K562 (cell line): ENCODE results near the gene NUAK1. TPM values are rescaled to one million over a fixed set of nuclear protein-coding genes. Genes with fewer than 3 reads are reported as not detected.

ENCODE experiments used
- ATAC-seq: fragments of 200-7000 bp; cut with Tn5 transposase; 3 replicates; pipeline ENCODE4 v1.9.1; 2020; ENCODE audit warnings: moderate library complexity
- BruUV-seq: library from RNA; stranded (reverse); fragments of 400-500 nt; replicated peaks from 2 replicates; lab custom pipeline; 2021; lab: Mats Ljungman, UMichigan
- CTCF ChIA-PET: fragments of 300-600 bp; formaldehyde crosslinking; extraction: SDS; loops from one replicate; lab custom pipeline; 2021; ENCODE audit warnings: low intra/inter-chr PET ratio; lab: Yijun Ruan, JAX
- POLR2A ChIA-PET: fragments of 300-600, 350-650 bp; sonication (Branson Sonifier 250); formaldehyde crosslinking; extraction: SDS; loops from one replicate; lab custom pipeline; 2021; ENCODE audit warnings: antibody characterized with exemption, inconsistent platforms; lab: Yijun Ruan, JAX
- DNase-seq, 4 experiments: peaks; one replicate each; pipeline versions ENCODE4 v3.0.0 to v3.0.0-alpha.2; 2011 to 2018; ENCODE audit warnings: low spot score in 3 of 4, mixed read lengths in 3 of 4; ENCODE audit errors: extremely low read depth in 1 of 4
- FAIRE-seq: peaks from 2 replicates; lab custom pipeline; 2011; peaks lifted over from hg19 to GRCh38; lab: Jason Lieb, UNC
- H2AFZ ChIP-seq: 2 replicates; pipeline ENCODE4 v1.6.0; 2011; ENCODE audit warnings: low read depth, low read length, control low read depth, inconsistent platforms
- H3K27ac ChIP-seq: fragments of 200-600 bp; 3 replicates; pipeline ENCODE4 v1.8.0; 2011; ENCODE audit warnings: low read depth, mild to moderate bottlenecking, control low read depth, inconsistent platforms, low read length, moderate library complexity, mixed read lengths; ENCODE audit errors: extremely low read depth
- H3K27me3 ChIP-seq, 2 experiments: fragments of 300-600 bp in 1 of 2; 2 replicates in 1 of 2; 3 replicates in 1 of 2; pipeline versions ENCODE4 v1.6.0 to v1.8.0; 2011; ENCODE audit warnings: inconsistent platforms in 2 of 2, low read length in 2 of 2, mild to moderate bottlenecking in 1 of 2, mixed read lengths in 1 of 2, moderate library complexity in 1 of 2; ENCODE audit not compliant: control insufficient read depth in 2 of 2, insufficient read depth in 2 of 2
- H3K36me3 ChIP-seq: fragments of 300-600 bp; 3 replicates; pipeline ENCODE4 v1.8.0; 2011; ENCODE audit warnings: mild to moderate bottlenecking, low read length, inconsistent platforms; ENCODE audit not compliant: control insufficient read depth, insufficient read depth
- H3K4me1 ChIP-seq, 2 experiments: fragments of 200-600 bp in 1 of 2; replicated peaks in 1 of 2; 2 replicates in 1 of 2; 3 replicates in 1 of 2; pipeline versions ENCODE4 v1.5.1 to v1.8.0; 2011; ENCODE audit warnings: inconsistent platforms in 2 of 2, low read length in 2 of 2, mild to moderate bottlenecking in 1 of 2, mixed read lengths in 1 of 2, moderate library complexity in 1 of 2; ENCODE audit not compliant: control insufficient read depth in 2 of 2, insufficient read depth in 2 of 2
- H3K4me2 ChIP-seq: 2 replicates; pipeline ENCODE4 v1.6.1; 2011; ENCODE audit warnings: low read length, control low read depth, inconsistent platforms, mixed read lengths; ENCODE audit not compliant: insufficient read depth
- H3K4me3 ChIP-seq: fragments of 200-600 bp; sonication (generic), shearing (Covaris generic); 2 replicates; pipeline ENCODE4 v1.5.1; 2016; ENCODE audit warnings: control low read depth, inconsistent platforms
- H3K79me2 ChIP-seq: fragments of 200-600 bp; 3 replicates; pipeline ENCODE4 v1.8.0; 2011; ENCODE audit warnings: low read length, inconsistent platforms; ENCODE audit not compliant: control insufficient read depth, insufficient read depth
- H3K9ac ChIP-seq, 2 experiments: 2 replicates each; pipeline versions ENCODE4 v1.6.0 to v1.6.1; 2011; ENCODE audit warnings: low read depth in 2 of 2, low read length in 2 of 2, control low read depth in 1 of 2, inconsistent platforms in 1 of 2, mild to moderate bottlenecking in 1 of 2, mixed read lengths in 1 of 2; ENCODE audit not compliant: insufficient read depth in 1 of 2
- H3K9me1 ChIP-seq: one replicate; pipeline ENCODE4 v1.6.0; 2011; ENCODE audit warnings: inconsistent platforms, mild to moderate bottlenecking, low read length, moderate library complexity; ENCODE audit not compliant: control insufficient read depth, insufficient read depth
- H3K9me3 ChIP-seq: replicated peaks from 2 replicates; pipeline ENCODE4 v1.5.1; 2011; ENCODE audit warnings: low read depth, low read length, inconsistent platforms; ENCODE audit not compliant: control insufficient read depth, insufficient read depth
- H4K20me1 ChIP-seq: replicated peaks from 2 replicates; pipeline ENCODE4 v1.6.1; 2011; ENCODE audit warnings: low read length, inconsistent platforms, mixed read lengths; ENCODE audit not compliant: control insufficient read depth, insufficient read depth
- CBX2 ChIP-seq: fragments of 200-600 bp; sonication (generic); IDR thresholded peaks from one replicate; pipeline ENCODE4 v1.6.1; 2012; ENCODE audit warnings: mild to moderate bottlenecking, low read length, inconsistent platforms; ENCODE audit not compliant: insufficient read depth, poor library complexity, severe bottlenecking
- HLTF ChIP-seq: fragments of 450-650 bp; IDR thresholded peaks from 2 replicates; pipeline ENCODE4 v1.6.1; 2016
- HMG20B ChIP-seq: fragments of 250-450 bp; sonication (Bioruptor Pico); IDR thresholded peaks from 2 replicates; pipeline ENCODE4 v1.5.0; 2021; ENCODE audit warnings: mild to moderate bottlenecking
- MECOM ChIP-seq: fragments of 250-450 bp; sonication (Bioruptor Pico); IDR thresholded peaks from 2 replicates; pipeline ENCODE4 v1.8.0; 2022; ENCODE audit warnings: inconsistent platforms
- SRSF7 ChIP-seq: fragments of 200-400 bp; formaldehyde crosslinking; optimal IDR thresholded peaks from 2 replicates; pipeline ENCODE3; 2017; ENCODE audit warnings: mild to moderate bottlenecking, low read depth, low read length
- TAL1 ChIP-seq: fragments of 450-650 bp; IDR thresholded peaks from 2 replicates; pipeline ENCODE4 v1.6.1; 2016; ENCODE audit warnings: mild to moderate bottlenecking
- ZKSCAN8 ChIP-seq: fragments of 200-800 bp; sonication (Bioruptor generic); IDR thresholded peaks from 2 replicates; pipeline ENCODE4 v1.6.1; 2016; ENCODE audit warnings: missing genetic modification characterization, missing compliant biosample characterization
- ZNF224 ChIP-seq: sonication (generic); formaldehyde crosslinking; IDR thresholded peaks from 2 replicates; pipeline ENCODE4 v1.8.0; 2022; ENCODE audit warnings: mild to moderate bottlenecking, missing genetic modification reagents
- ZNF445 ChIP-seq: fragments of 250-450 bp; sonication (Bioruptor Pico); IDR thresholded peaks from 2 replicates; pipeline ENCODE4 v1.4.0; 2020; ENCODE audit warnings: low read depth, mild to moderate bottlenecking, moderate library complexity
- ZNF512 ChIP-seq: IDR thresholded peaks from 2 replicates; pipeline ENCODE4 v1.6.1; 2016; ENCODE audit warnings: missing genetic modification characterization, missing compliant biosample characterization
- ZNF696 ChIP-seq: fragments of 250-450 bp; sonication (Bioruptor Pico); conservative IDR thresholded peaks from 2 replicates; pipeline ENCODE4 v1.4.0; 2020; ENCODE audit warnings: mild to moderate bottlenecking, moderate library complexity
- ZNF699 ChIP-seq: fragments of 250-450 bp; sonication (Bioruptor Pico); IDR thresholded peaks from 2 replicates; pipeline ENCODE4 v1.8.0; 2021; ENCODE audit warnings: mild to moderate bottlenecking, moderate library complexity; ENCODE audit not compliant: insufficient replicate concordance
- WGBS: fragments of 100-300 bp; shearing (Covaris generic); methylation state at CpG from one replicate; pipeline ENCODE4 v1.1.6; 2016; ENCODE audit warnings: low coverage, mixed read lengths; ENCODE audit not compliant: insufficient coverage; ENCODE audit errors: missing lambda C conversion rate; 5-methylcytosine and 5-hydroxymethylcytosine counted together
- in situ Hi-C: fragments of 300-500 bp; cut with MboI; formaldehyde crosslinking; loops from 4 replicates; pipeline ENCODE4 v1.15.0; 2018; ENCODE audit warnings: inconsistent platforms, mixed read lengths
- intact Hi-C: fragments of 100-400 bp; cut with micrococcal nuclease; formaldehyde crosslinking; loops from 2 replicates; pipeline ENCODE4 v1.14.2; 2022
- polyA plus RNA-seq, 8 experiments: library from polyadenylated mRNA; depleted of rRNA in 4 of 8; stranded (reverse) in 5 of 8; unstranded in 3 of 8; fragments of >200 nt; fragmentation: Nextera tagmentation in 2 of 8; fragmentation: Illumina TruSeq in 1 of 8; extraction: Ambion mirVana in 2 of 8; extraction: Trizol in 1 of 8; gene quantifications; 2 replicates each; pipeline versions ENCODE4 v1.2.1 to v1.2.3, GENCODE V29; 2011 to 2014; ENCODE audit warnings: inconsistent platforms in 1 of 8, missing spikeins in 1 of 8
- total RNA-seq, 7 experiments: library from RNA; depleted of rRNA in 6 of 7; stranded (reverse); fragments of >200 nt in 6 of 7; fragmentation: Illumina TruSeq in 2 of 7; extraction: Trizol in 2 of 7; gene quantifications; 2 replicates each; pipeline versions ENCODE4 v1.2.1 to v1.2.3, GENCODE V29; 2011 to 2021; ENCODE audit warnings: low replicate concordance in 1 of 7
- TF ChIP-seq, protein P1 (sequence below): sonication (generic); IDR thresholded peaks from 2 replicates; pipeline ENCODE4 v1.6.1; 2016

The NUAK1 gene
- total and polyA plus RNA-seq, 9 of the 15 experiments (the other 6 are each of a cell fraction or from before 2014, with no cell fraction given), result 0.02 TPM; not detected in 8

DNA sequence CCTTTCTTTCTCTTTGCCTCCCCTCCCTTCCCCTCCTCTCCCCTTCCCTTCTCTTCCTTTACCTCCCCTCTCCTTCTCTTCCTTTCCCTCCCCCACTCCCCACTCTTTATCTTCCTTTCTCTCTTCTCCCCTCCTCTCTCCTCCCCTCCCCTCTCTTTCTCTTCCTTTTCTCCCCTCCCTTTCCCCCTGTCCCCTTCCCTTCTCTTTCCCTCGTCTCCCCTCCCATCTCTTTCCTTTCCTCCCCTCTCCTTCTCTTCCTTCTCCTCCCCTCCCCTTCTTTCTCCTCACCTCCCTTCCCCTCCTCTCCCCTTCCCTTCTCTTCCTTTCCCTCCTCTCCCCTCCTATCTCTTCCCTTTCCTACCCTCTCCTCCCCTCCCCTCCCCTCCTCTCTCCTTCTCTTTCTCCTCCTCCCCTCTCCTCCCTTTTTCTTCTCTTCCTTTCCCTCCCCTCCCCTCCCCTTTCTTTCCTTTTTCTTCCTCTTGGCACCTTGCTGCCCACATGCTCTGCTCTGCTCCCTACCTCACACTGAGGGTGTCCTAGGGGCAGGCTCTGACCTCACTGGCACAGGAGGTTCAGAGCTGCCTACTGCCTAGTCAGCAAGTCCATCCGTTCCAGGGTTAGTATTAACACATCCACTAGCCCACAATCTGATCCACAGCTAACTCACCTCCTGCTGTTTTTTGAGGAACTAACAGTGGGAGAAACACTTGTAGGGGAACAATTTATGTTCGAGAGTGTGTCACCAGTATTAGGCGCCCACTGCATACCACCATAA lies 101.0 kb downstream of the NUAK1 start:
- Histone ChIP-seq H3K27ac (no peak overlapping the region), H3K9me1 (no peaks in the 10 kb centered on the region), H2AFZ (no peak overlapping the region), H3K79me2 (no peaks in the 10 kb centered on the region), H3K27me3 (peaks cover 0 to 7% of the 10 kb centered on the region in 2 experiments; a peak in 2 of 5 replicates), H3K36me3 (no peaks in the 10 kb centered on the region), H3K9ac (no peak overlapping the region), H4K20me1 (no peaks in the 10 kb centered on the region), H3K4me2 (no peak overlapping the region), H3K9me3 (no peaks in the 10 kb centered on the region), H3K4me3 (no peak overlapping the region), H3K4me1 (0 out of 5 replicates have a peak, but pooled peaks cover 0 to 3% of the 10 kb centered on the region in 2 experiments)
- POLR2A ChIA-PET, result no interaction called here
- DNase-seq, result no peak
- intact Hi-C loops, result no loop called here
- 3% methylated on average over 3 of the region's 4 CpGs for WGBS
- no peak for FAIRE-seq
- no peak for TF ChIP-seq HMG20B (CRISPR knock-in tag)
- peak; percentile 53; the same call in 1 of the 2 replicates for TF ChIP-seq ZKSCAN8 (CRISPR knock-in tag)
- TF ChIP-seq ZNF699, result no peak
- no peak for TF ChIP-seq ZNF696
- TF ChIP-seq, protein P1, sequence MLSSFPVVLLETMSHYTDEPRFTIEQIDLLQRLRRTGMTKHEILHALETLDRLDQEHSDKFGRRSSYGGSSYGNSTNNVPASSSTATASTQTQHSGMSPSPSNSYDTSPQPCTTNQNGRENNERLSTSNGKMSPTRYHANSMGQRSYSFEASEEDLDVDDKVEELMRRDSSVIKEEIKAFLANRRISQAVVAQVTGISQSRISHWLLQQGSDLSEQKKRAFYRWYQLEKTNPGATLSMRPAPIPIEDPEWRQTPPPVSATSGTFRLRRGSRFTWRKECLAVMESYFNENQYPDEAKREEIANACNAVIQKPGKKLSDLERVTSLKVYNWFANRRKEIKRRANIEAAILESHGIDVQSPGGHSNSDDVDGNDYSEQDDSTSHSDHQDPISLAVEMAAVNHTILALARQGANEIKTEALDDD, result peak; percentile 37; the same call in 1 of the 2 replicates
- TF ChIP-seq TAL1, result no peak
- TF ChIP-seq CBX2, result no peak
- TF ChIP-seq ZNF224 (CRISPR knock-in tag), result no peak
- no peak for TF ChIP-seq HLTF
- TF ChIP-seq SRSF7, result no peak
- peak; percentile 89; the same call in 1 of the 2 replicates for TF ChIP-seq ZNF512 (tag)
- no peak for TF ChIP-seq MECOM
- TF ChIP-seq ZNF445 (CRISPR knock-in tag), result no peak
- no TSS peak for BruUV-seq
- in situ Hi-C loops, result no loop called here
- no peak for ATAC-seq
- CTCF ChIA-PET, result no interaction called here
